Measurements from ENCODE around the gene NR2F1.

The NR2F1 gene

GRCh38 chr5:93577854-93578812, 4.9 kb upstream of the NR2F1 start:
- DNase-seq (ENCODE audit: low spot score): peak; percentile 68

GRCh38 chr5:93578813-93579691, 4.0 kb upstream of the NR2F1 start:
- DNase-seq (ENCODE audit: low spot score): peak; percentile 80

GRCh38 chr5:93579692-93580062, 3.3 kb upstream of the NR2F1 start:
- peak; percentile 78 for DNase-seq (ENCODE audit: low spot score)

GRCh38 chr5:93580063-93580926, 2.7 kb upstream of the NR2F1 start:
- DNase-seq (ENCODE audit: low spot score): peak; percentile 74

- peak; percentile 59 for DNase-seq (ENCODE audit: low spot score)
These were observed 2.0 kb upstream of the NR2F1 start, which contains the start of gene NR2F1-AS1 for GRCh38 chr5:93580927-93581445. TSS of gene NR2F1-AS1 (minus strand) at chr5:93581219.

- DNase-seq (ENCODE audit: low spot score): no peak
These were observed 907 bp upstream of the NR2F1 start for GRCh38 chr5:93582167-93582462.

- DNase-seq (ENCODE audit: low spot score): no peak
These were observed 381 bp downstream of the NR2F1 start for GRCh38 chr5:93583439-93583767.

- DNase-seq (ENCODE audit: low spot score): peak; percentile 74
These were observed 960 bp downstream of the NR2F1 start for GRCh38 chr5:93583768-93584595.

GRCh38 chr5:93584596-93585040, 1.6 kb downstream of the NR2F1 start:
- peak; percentile 70 for DNase-seq (ENCODE audit: low spot score)

GRCh38 chr5:93585041-93585766, 2.2 kb downstream of the NR2F1 start:
- DNase-seq (ENCODE audit: low spot score): peak; percentile 56

- DNase-seq (ENCODE audit: low spot score): no peak
These were observed 2.9 kb downstream of the NR2F1 start for GRCh38 chr5:93585767-93586385.

- no peak for DNase-seq (ENCODE audit: low spot score)
These were observed 3.9 kb downstream of the NR2F1 start for GRCh38 chr5:93586736-93587596.

GRCh38 chr5:93587597-93588351, 4.8 kb downstream of the NR2F1 start:
- DNase-seq (ENCODE audit: low spot score): peak; percentile 61

GRCh38 chr5:93588352-93589151, 5.5 kb downstream of the NR2F1 start:
- peak; percentile 56 for DNase-seq (ENCODE audit: low spot score)

GRCh38 chr5:93589152-93589828, 6.3 kb downstream of the NR2F1 start:
- DNase-seq (ENCODE audit: low spot score): no peak

- DNase-seq (ENCODE audit: low spot score): no peak
These were observed 6.8 kb downstream of the NR2F1 start for GRCh38 chr5:93589829-93590215.

- no peak for DNase-seq (ENCODE audit: low spot score)
These were observed 7.5 kb downstream of the NR2F1 start for GRCh38 chr5:93590493-93590892.
